EH (cell line): ENCODE data around the gene ELSPBP1.
"Not testable (repeated sequence)": the region's sequence is repeated elsewhere in the genome, so short reads cannot be mapped to it uniquely, and the experiment has no call there.

Source experiments
- DNase-seq: peaks from one replicate; pipeline ENCODE4 v3.0.0-alpha.2; 2015; ENCODE audit warnings: low read depth

The ELSPBP1 gene

DNA sequence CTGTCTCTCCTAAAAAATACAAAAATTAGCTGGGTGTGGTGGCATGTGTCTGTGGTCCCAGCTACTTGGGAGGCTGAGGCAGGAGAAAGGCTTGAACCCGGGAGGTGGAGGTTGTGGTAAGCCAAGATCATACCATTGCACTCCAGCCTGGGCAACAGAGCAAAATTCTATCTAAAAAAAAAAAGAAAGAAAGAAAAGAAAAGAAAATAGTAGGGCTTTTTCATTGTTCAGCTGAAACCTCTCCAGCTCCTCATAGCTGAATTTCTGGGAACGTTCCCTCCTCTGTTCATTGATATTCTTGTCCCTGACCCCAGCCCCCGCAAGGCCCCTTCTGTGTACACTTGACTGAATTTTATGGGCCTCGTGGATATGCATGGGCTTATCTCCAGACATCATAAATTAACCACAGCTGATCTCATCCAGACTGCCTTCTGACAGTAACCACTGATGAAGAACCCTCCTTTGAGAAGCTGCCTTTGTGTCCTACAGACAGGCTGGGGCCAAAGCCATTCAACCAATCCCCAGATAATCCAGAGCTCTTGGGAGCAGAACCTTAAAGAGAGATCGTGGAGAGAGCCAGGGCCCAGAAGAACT lies at the start of gene ELSPBP1:
Gene ELSPBP1, plus strand, starts transcription at position 424 of the 594 bp plus-strand sequence. CDS start 14,036 bp downstream, outside the sequence.
- DNase-seq, result peak; percentile 4

DNA sequence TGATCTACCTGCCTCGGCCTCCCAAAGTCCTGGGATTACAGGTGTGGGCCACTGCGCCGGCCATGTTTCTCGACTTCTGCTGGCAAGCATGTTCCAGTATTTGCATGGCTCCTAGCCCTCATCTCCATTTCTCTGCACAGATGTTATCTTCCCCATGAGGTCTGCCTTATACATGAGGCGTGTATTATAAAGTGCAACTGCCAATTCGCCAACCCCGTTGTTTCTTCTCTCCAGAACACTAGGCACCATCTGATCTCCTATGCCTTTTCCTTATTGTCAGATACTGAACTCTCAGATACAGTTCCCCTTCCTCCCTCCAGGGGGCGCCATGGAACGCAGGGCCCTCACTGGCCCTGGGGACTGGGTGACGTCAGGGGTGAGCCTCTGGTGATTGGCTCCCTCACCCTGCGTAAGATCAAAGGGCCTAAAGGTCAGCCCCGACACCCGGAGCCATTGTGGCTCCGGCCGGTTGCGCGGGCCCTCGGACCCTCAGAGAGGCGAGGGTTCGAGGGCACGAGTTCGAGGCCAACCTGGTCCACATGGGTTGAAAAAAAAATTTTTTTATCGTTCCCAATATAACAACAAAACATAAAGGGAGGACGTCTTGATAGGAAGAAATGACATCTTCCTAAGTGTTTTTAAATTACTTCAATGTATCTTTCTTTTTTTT lies 44.4 kb upstream of the ELSPBP1 start:
- DNase-seq, result not testable (repeated sequence)

DNA sequence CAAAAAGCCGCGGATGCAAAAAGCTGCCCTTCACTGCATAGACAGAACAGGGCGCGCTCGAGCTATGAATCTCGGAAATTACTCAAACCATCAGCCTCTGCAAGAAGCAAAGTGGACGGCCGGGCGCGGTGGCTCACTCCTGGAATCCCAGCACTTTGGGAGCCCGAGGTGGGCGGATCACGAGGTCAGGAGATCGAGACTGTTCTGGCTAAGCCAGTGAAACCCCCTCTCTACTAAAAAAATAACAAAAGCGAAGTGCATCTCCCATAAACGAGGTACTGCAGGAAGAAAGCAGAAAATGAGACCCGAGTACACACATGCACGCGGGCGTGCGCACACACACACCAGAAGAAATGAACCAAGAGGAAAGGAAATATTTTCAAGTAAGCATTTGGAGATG lies 42.3 kb upstream of the ELSPBP1 start:
- DNase-seq, result not testable (repeated sequence)

DNA sequence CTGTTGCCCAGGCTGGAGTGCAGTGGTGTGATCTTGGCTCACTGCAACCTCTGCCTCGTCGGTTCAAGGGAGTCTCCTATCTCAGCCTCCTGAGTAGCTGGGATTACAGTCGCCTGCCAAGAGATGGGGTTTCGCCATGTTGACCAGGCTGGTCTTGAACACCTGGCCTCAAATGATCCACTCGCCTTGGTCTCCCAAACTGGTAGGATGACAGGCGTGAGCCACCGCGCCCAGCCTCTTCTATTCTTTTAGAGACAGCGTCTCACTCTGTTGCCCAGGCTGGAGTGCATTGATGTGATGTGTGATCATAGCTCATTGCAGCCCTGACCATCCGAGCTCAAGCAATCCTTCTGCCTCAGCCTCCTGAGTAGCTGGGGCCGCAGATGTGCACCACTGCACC lies 38.5 kb upstream of the ELSPBP1 start:
- not testable (repeated sequence) for DNase-seq

DNA sequence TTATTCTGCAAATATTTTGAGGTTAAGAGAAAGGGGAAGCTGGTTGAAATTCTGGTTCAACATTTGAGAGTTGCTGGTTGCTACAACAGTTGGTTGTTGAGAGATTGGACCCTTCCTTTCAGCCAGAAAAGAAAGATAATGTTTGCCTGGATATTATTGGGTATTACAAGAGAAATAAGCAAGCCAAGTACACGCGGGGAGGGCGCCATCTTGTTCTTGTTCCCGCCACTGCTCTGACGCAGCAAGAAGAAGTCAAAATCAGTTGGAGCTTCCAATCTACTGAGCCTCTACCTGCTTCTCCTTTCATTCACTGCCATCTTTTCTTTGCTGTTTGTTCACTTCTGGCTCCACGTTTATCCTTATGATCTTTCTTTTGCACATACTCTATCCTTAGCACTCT lies 20.9 kb upstream of the ELSPBP1 start:
- no peak for DNase-seq

DNA sequence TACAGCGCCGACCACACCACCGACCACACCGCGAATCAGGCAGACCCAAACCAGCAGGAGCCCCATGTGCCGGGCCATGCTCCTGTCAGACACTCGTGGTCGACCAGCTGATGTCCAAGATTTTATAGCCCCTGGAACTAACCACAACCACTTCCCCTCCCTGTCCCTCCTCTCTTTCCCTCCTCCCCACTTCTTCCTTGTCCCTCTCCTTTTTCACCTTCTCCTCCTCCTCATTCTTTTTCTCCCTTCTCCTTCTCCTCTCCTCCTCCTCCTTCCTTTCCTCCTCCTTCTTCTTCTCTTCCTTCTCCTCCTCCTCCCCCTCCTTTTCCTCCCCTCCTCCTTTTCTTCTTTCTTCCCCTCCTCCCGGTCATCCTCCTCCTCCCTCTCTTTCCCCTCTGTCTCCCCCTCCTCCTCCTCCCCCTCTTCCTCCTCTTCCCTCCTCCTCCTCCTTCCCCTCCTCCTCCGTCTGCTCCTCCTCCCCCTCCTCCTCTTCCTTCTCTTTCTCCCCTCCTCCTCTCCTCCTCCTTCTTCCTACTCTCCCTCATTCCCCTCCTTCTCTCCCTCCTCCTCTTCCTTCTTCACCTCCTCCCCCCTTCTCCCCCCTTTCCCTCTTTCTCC lies 3.1 kb upstream of the ELSPBP1 start:
- no peak for DNase-seq

DNA sequence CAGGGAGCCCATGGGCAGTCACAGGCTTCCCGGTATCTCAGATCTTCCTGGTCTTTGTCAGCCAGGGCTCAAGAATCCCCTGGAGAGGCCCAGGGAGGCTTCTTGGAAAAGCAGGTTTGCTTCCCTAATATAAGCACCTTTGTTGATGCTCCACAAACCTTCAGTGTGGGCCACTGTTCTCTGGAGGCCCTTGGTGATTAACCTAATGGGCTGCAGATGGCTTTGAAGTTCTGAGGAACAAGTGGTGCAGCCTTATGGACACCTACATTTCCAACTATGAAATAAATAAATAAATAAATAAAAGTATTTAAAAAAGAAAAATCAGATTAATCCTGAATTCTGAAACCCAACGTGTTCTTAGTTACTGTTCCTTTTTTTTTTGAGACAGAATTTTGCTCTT lies 2.4 kb upstream of the ELSPBP1 start, which contains the start of gene BSPH1:
Gene BSPH1, minus strand, starts transcription at position 101 of the 400 bp plus-strand sequence. Its CDS starts 89 bp downstream, at position 12.
- no peak for DNase-seq

DNA sequence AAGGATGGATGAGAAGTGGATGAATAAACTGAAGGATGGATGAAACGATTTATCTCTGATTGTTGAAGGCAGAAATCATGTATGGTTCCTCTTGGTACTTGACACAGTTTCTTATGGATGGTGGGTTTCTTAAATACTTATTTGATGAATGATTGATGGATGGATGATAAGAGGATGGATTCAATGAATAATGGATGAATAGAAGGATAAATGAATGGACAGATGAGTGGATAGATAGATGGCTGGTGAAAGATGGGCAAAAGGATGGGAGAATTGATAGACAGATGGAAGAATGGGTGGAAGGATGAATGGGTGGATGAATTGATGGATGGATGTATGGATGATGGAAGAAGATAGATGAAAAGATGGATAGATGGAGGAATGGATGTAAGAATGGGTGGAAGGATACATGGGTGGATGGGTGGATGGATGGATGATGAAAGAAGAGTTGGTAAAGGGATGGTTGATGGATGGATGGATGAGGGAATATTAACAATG lies 1.8 kb downstream of the ELSPBP1 start:
- DNase-seq, result no peak

DNA sequence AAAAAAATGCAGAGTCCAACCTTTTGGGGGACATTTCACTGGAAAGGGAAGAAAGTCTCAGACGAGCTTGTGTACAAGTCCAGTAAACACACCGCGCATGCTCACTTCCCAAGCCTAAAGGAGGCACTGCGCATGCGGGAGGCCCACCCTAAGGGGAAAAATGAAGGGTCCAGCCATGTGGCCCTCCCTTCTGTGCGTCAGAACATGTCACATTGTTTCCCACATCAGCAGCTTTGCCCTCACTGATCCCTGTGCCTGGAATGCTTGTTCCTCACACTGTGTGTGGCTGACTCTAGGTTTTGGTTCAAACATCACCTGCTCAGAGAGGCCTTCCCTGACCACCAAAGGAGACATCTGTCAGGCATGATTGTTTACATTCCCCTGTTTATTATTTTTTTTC lies 4.4 kb downstream of the ELSPBP1 start:
- no peak for DNase-seq

DNA sequence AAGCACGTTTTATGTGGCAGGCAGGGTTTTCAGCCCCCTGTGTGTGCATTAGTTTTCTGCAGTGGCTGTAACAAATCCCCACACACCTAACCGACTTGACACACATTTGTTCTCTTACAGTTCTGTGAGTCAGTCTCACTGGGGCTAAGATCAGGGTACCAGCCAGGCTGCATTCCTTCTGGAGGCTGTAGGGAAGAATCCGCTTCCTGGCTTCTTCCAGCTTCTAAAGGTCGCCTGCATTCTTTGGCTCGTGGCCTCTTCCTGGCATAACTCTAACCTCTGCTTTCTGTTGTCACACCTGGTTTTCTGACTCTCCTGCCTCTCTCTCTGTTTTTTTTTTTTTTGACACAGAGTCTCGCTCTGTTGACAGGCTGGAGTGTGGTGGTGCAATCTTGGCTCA lies 6.4 kb downstream of the ELSPBP1 start:
- no peak for DNase-seq

DNA sequence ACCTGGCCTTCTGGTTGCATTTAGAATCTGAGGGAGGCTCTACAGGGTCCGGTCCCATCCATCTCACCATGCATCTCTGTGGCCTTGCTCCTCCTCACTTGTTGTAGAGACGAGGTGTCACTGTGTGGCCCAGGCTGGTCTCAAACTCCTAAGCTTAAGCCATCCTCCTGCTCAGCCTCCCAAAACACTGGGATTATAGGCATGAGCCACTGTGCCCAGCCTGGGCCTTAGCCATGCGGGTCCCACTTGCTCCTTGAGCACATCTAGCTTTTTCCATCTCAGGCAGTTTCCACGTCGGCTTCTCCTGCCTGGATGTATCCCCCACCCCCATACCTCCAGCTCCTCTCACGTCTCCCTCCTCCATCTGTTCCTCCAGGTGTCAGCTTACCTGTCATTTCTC lies 9.8 kb downstream of the ELSPBP1 start:
- DNase-seq, result no peak

DNA sequence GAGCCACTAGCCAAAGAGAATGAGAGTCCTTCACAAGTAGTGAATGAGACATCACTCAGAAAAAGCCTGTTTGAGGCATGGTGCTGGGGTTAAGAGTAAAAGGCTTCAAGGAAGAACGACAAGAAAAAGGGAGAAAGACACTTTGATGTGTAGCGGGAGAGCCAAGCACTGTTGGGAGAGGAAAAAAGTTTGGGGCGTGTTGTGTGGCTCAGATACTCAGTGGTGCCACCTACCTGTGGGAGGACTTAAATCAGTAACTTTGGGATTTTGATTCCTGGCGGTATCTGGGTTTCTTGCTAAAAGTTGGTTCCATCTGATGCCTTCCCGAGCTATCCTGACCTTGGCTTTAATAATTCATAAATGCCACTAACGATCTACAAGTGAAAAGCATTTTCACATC lies 12.3 kb downstream of the ELSPBP1 start:
- DNase-seq, result no peak

DNA sequence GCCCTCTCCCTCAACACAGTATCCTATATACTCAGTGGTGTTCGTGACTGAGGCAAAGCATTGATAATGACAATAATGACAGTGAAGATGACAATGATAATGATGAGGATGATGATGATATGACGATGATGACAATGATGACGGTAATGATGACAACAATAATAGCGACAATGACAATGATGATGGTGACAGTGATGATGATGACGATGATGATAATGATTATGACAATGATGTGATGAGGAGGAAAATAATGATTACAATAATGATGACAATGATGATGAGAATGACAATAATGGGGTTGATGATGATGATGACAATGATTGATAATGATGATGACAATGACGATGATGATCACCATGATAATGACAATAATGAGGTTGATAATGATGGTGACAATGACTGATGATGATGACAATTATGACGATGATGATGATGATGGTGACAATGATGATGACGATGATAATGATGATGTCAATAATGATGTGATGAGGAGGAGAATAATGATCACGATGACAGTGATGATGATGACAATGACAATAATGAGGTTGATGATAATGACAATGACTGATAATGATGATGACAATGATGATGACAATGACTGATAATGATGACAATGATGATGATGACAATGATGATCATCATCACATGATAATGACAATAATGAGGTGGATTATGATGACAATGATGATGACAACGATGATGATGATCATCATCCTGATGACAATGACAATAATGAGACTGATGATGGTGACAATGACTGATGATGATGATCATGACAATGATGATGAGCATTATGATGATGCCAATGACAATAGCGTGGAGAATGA lies 16.7 kb downstream of the ELSPBP1 start:
- no peak for DNase-seq

DNA sequence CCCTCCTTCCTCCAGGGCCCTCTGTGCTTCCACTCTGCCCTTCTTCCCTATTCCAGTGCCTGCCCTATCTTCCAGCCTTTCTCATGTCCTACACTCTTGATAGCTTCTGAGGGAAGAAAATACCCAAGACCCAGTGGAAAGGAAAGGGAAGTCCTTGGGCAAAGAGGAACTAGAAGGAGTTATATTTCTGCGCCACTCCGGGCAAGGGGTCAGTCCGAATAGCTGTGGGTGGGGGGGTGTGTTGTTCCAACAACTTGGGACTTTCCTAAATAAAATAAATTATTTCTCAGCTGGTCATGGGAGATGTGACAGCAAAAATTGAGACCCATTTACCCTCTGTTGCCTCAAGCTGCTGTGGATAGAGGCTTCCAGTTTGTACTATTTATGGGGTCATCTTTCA lies 26.3 kb downstream of the ELSPBP1 start:
- no peak for DNase-seq

DNA sequence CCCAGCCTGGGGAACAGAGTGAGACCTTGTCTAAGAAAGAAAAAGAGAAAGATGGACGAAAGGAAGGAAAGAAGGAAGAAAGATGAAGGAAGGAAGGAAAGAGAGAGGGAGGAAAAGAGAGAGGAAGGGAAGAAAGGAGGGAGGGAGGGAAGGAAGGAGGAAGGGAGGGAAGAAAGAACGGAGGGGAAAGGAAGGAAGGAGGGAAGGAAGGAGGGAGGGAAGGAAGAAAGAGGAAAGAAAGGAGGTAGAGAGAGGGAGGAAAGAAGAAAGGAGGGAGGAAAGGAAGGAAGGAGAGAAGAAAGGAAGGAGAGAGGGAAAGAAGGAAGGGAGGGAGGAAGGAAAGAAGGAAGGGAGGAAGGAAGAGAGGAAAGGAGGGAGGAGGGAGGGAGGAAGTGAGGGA lies 28.6 kb downstream of the ELSPBP1 start:
- no peak for DNase-seq

DNA sequence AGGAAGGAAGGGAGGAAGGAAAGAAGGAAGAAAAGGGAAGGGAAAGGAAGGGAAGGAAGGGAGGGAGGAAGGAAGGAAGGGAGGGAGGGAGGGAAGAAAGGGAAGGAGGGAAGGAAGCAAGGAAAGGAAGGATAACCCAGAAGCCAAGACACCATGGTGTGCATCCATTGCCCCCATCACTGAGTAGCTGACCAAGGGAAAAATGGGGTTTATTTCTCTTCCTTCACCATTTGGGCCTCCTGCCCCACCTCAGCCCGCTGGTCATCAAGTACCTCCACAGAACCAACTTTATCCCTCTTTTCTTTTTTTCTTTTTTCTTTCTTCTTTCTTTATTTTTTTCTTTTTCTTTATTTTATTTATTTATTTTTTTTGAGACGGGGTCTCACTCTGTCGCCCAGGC lies 29.1 kb downstream of the ELSPBP1 start:
- no peak for DNase-seq

DNA sequence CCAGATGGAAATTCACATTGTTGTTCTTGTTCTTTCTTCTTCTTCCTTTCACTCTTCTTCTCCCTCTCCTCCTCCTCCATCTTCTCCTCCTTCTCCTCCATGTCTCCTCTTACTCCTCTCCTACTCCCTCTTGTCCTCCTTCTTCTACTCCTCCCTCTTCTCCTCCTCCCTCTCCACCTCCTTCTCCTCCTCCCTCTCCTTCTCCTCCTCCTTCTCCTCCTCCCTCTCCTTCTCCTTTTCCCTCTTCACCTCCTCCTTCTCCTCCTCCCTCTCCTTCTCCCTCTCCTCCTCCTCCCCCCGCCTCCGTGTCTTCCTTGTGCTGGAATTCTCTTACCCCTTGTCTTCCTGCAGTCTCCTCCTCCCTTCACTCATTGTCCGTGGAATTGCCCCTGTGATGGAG lies 31.0 kb downstream of the ELSPBP1 start:
- DNase-seq, result no peak

DNA sequence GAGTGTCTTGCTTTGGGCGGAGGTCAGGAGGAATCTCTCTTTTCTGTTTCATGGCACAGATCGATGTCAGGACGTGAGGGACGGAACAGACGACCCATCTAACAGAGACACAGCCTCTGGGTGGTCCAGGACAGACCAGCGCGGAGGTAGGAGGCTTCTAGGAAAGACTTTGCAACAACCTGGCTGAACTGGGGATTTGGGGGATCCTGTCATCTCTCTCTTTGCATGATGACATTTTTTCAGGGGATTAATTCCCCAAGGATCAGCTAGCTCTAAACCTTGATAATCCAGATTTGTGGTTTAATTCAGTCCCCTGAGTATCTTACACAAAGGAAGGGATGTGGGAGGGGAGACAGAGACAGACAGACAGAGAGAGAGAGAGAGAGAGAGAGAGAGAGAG lies 35.0 kb downstream of the ELSPBP1 start:
- no peak for DNase-seq

DNA sequence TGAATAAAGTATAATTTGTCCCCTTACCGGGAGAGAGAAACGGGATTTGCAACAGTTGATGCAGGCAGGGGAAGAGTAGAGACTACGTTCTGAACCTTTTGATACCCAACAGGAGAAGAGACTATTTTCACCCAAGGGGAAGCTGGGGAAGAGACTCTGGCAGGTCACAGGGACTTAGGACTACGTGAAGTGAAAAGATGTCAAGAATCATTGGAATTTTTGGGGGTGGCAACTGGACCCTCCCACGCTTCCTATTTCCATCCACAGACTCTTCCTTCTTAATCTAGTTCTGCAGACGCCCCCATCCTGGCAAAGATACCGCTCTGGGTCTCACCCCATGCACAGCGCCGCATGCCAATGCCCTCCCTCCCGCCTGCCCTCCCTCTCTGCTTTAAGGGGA lies 35.6 kb downstream of the ELSPBP1 start:
- DNase-seq, result no peak

DNA sequence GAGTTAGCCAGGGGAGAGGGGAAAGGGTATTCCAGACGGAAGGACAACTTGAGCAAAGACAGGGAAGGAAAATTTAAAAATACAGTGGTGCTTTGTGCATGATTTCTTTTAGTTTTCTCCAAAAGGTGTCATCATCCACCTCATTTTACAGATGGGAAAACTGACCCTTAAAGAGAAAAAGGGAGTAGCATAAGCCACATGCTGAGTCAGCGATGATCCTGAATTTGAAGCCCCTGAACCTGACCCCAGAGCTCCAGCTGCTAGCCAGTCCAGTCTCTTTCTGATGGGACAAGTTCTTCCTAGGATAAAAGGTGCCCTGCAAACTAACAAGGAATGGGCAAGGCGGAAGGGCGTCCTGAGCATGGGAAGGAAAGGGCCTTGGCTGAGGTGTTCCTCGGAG lies 39.2 kb downstream of the ELSPBP1 start:
- DNase-seq, result no peak

DNA sequence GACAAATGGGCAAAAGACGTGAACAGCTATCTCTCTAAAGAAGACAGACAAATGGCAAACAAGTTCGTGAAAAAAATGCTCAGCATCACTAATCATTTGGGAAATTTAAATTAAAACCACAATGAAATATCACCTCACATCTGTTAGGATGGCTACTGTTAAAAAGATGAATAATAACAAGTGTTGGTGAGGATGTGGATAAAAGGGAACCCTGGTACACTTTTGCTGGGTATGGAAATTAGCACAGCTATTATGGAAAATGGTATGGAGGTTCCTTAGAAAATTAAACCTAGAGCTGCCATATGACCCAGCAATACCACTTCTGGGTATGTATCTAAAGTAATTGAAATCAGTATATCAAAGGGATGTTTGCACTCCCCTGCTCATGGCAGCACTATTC lies 42.3 kb downstream of the ELSPBP1 start:
- DNase-seq, result no peak

DNA sequence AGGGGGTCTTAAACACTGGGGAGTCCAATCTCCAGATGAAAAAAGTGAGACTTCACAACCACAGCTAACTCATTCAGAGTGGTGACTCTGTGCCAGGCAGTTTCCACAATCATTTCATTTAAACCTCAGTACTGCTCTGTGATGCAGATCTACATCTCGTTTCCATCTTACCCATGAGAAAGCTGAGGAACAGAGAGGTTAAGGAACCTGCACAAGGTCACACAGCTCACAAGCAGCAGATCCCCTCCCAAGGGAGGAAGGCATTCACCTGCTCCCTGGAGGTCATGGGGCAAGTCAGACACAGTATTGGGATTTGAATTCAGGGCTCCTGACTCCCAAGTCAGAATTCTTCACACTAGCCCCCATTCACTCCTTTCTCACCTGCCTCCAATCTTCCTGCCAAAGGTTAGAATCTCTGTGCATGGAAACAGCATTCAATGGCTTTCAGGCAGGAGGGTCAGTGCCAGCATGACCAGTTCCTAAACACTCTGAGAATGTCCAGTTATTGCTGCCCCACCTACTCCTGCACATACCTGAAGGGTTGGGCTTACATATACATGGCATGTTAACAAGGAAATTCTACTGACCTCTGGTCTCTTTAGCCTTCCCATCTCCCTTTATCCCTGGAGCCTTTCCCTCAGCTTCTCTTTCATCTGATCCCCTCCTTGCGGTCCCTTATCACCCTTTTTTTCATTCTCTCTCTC lies 47.6 kb downstream of the ELSPBP1 start:
- DNase-seq, result no peak
